Naive thymus-derived CD4-positive, alpha-beta T cell (primary cell): ENCODE results near the gene PTPRG. TPM values are rescaled to one million over a fixed set of nuclear protein-coding genes. Genes with fewer than 3 reads are reported as not detected.
A peak's percentile ranks its signal among the peaks of the same experiment; 100 is the strongest.

Source experiments
- ATAC-seq: fragments of 150-1000 bp; cut with Tn5 transposase; 2 replicates; pipeline ENCODE4 v1.10.0; 2021; ENCODE audit warnings: mild to moderate bottlenecking, moderate library complexity
- CTCF ChIA-PET: fragments of 350-600 bp; sonication (Branson Sonifier 250); formaldehyde crosslinking; loops from one replicate; lab custom pipeline; 2021; ENCODE audit warnings: antibody characterized with exemption; lab: Charles Lee
- POLR2A ChIA-PET: fragments of 350-600 bp; sonication (Branson Sonifier 250); formaldehyde crosslinking; loops from one replicate; lab custom pipeline; 2021; ENCODE audit warnings: antibody characterized with exemption, inconsistent platforms; lab: Charles Lee
- DNase-seq, 9 donors: peaks; one replicate each; pipeline versions ENCODE4 v3.0.0 to v3.0.0-alpha.2; 2020 to 2022; ENCODE audit warnings: mixed read lengths in 1 of 9
- H3K27ac ChIP-seq: one replicate; pipeline ENCODE4 v1.7.0; 2013; ENCODE audit warnings: mild to moderate bottlenecking, low read depth, low read length, moderate library complexity
- H3K27me3 ChIP-seq, 2 donors: one replicate each; pipeline ENCODE4 v1.7.0; 2013; ENCODE audit warnings: low read length in 2 of 2, mild to moderate bottlenecking in 2 of 2, moderate library complexity in 2 of 2; ENCODE audit not compliant: control insufficient read depth in 2 of 2, insufficient read depth in 2 of 2
- H3K36me3 ChIP-seq, 3 experiments: 1 replicate in 2 of 3; 2 replicates in 1 of 3; pipeline ENCODE4 v1.7.0; 2013; ENCODE audit warnings: low read length in 3 of 3, mild to moderate bottlenecking in 3 of 3, moderate library complexity in 1 of 3; ENCODE audit not compliant: insufficient read depth in 3 of 3, control insufficient read depth in 2 of 3
- H3K4me1 ChIP-seq, 2 donors: one replicate each; pipeline ENCODE4 v1.7.0; 2013; ENCODE audit warnings: low read length in 2 of 2, mild to moderate bottlenecking in 2 of 2, moderate library complexity in 1 of 2; ENCODE audit not compliant: control insufficient read depth in 2 of 2, insufficient read depth in 2 of 2
- H3K4me3 ChIP-seq: 2 replicates; pipeline ENCODE4 v1.7.0; 2013; ENCODE audit warnings: mild to moderate bottlenecking, low read length
- H3K9me3 ChIP-seq, 3 experiments: 1 replicate in 2 of 3; 2 replicates in 1 of 3; pipeline ENCODE4 v1.7.0; 2013; ENCODE audit warnings: low read length in 3 of 3; ENCODE audit not compliant: control insufficient read depth in 2 of 3
- H3K27ac Mint-ChIP-seq, 9 donors: one replicate each; pipeline ENCODE4 v1.8.0; 2020 to 2022; ENCODE audit warnings: mixed read lengths in 9 of 9, mild to moderate bottlenecking in 8 of 9, moderate library complexity in 5 of 9, inconsistent platforms in 2 of 9
- H3K27me3 Mint-ChIP-seq, 5 donors: one replicate each; pipeline ENCODE4 v1.8.0; 2021 to 2022; ENCODE audit warnings: mixed read lengths in 5 of 5, mild to moderate bottlenecking in 1 of 5
- H3K36me3 Mint-ChIP-seq, 5 donors: one replicate each; pipeline ENCODE4 v1.8.0; 2020 to 2022; ENCODE audit warnings: mixed read lengths in 5 of 5, mild to moderate bottlenecking in 3 of 5, inconsistent platforms in 1 of 5
- H3K4me1 Mint-ChIP-seq, 7 donors: one replicate each; pipeline ENCODE4 v1.8.0; 2020 to 2022; ENCODE audit warnings: mixed read lengths in 7 of 7, mild to moderate bottlenecking in 3 of 7, inconsistent platforms in 1 of 7
- H3K4me3 Mint-ChIP-seq, 10 donors: one replicate each; pipeline ENCODE4 v1.8.0; 2020 to 2022; ENCODE audit warnings: mild to moderate bottlenecking in 10 of 10, mixed read lengths in 10 of 10, moderate library complexity in 6 of 10, inconsistent platforms in 2 of 10
- H3K9me3 Mint-ChIP-seq, 11 donors: one replicate each; pipeline ENCODE4 v1.8.0; 2020 to 2022; ENCODE audit warnings: mixed read lengths in 11 of 11, mild to moderate bottlenecking in 4 of 11, inconsistent platforms in 1 of 11, moderate library complexity in 1 of 11
- intact Hi-C, 2 donors: fragments of 100-400 bp; cut with micrococcal nuclease; formaldehyde crosslinking; loops; one replicate each; pipeline ENCODE4 v1.15.1; 2023
- polyA plus RNA-seq, 2 donors: library from polyadenylated mRNA; unstranded; fragments of 300-500 nt; fragmentation: Illumina TruSeq; gene quantifications; one replicate each; pipeline ENCODE4 v1.2.3, GENCODE V29; 2021
- total RNA-seq, 6 experiments: library from RNA in 5 of 6; stranded (reverse) in 5 of 6; gene quantifications; 1 replicate in 5 of 6; 2 replicates in 1 of 6; pipeline ENCODE4 v1.2.3 and lab custom pipeline; 2021 to 2026

The PTPRG gene
- total and polyA plus RNA-seq, 7 experiments from 2014 or later = 0.17 to 1.7 TPM; not detected in 5

DNA sequence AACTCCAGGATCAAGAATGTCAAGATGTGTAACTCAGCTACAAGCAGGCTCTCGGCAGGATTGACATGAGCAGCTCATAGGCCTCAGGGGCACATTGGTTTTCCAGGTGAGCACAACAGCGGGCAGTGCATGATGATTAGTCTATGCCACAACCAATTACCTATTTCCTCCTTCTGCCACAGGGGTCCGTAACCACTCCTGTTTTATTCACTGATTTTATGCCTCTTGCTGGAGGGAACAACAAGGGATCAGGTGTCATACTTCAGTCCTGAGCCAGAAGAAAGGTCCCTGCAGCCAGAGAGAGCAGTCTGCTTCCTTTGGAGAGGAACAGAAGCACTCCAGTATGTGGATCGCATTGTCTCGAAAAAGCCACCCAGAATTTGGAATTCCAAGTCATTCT is 35.1 kb upstream of the PTPRG start:
- H3K27me3 Mint-ChIP-seq = peaks cover 0 to 4% (median 0%) of the 10 kb centered on the region in 5 donors
- H3K27ac ChIP-seq = no peak overlapping the region
- H3K36me3 Mint-ChIP-seq = no peaks in the 10 kb centered on the region
- peaks cover 0 to 31% (median 0%) of the 10 kb centered on the region in 7 donors for H3K4me1 Mint-ChIP-seq
- no peaks in the 10 kb centered on the region for H3K4me1 ChIP-seq
- intact Hi-C loops = no loop called here
- no peak for DNase-seq
- no peak overlapping the region for H3K4me3 ChIP-seq
- H3K4me3 Mint-ChIP-seq = no peak overlapping the region
- H3K9me3 Mint-ChIP-seq = peaks cover 0 to 4% (median 0%) of the 10 kb centered on the region in 11 donors
- CTCF ChIA-PET = no interaction called here
- no peak overlapping the region for H3K27ac Mint-ChIP-seq
- POLR2A ChIA-PET = no interaction called here
- H3K9me3 ChIP-seq = no peaks in the 10 kb centered on the region
- no peak for ATAC-seq
- H3K36me3 ChIP-seq = no peaks in the 10 kb centered on the region
- H3K27me3 ChIP-seq = no peaks in the 10 kb centered on the region

DNA sequence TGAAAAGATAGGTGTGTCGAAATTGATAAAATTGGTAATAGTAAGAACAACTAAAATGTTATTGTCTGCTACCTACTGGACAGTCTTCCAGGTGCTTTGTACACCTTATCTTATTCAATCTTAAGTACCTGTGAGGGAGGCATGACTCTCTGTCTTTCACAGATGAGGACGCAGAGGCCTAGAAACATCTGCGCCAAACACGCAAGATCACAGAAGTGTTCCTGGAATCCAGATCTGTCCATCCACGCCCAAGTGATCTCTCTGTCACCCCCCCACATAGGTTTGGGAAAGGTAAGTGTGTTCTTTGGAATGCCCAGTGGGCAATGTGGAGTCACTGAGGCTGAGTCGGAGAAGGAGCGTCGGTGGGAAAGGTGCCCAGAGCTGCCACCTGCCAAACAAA is 34.4 kb upstream of the PTPRG start:
- no peaks in the 10 kb centered on the region for H3K4me1 ChIP-seq
- H3K27ac ChIP-seq = no peak overlapping the region
- Mint-ChIP-seq H3K4me3 (no peak overlapping the region), H3K27ac (no peak overlapping the region), H3K4me1 (peaks cover 0 to 27% (median 0%) of the 10 kb centered on the region in 7 donors), H3K27me3 (peaks cover 0 to 4% (median 0%) of the 10 kb centered on the region in 5 donors), H3K36me3 (no peaks in the 10 kb centered on the region), H3K9me3 (peaks cover 0 to 4% (median 0%) of the 10 kb centered on the region in 11 donors)
- CTCF ChIA-PET = no interaction called here
- no peaks in the 10 kb centered on the region for H3K27me3 ChIP-seq
- intact Hi-C loops = no loop called here
- H3K9me3 ChIP-seq = no peaks in the 10 kb centered on the region
- DNase-seq (no peak), ATAC-seq (no peak)
- POLR2A ChIA-PET = no interaction called here
- no peak overlapping the region for H3K4me3 ChIP-seq
- H3K36me3 ChIP-seq = no peaks in the 10 kb centered on the region

DNA sequence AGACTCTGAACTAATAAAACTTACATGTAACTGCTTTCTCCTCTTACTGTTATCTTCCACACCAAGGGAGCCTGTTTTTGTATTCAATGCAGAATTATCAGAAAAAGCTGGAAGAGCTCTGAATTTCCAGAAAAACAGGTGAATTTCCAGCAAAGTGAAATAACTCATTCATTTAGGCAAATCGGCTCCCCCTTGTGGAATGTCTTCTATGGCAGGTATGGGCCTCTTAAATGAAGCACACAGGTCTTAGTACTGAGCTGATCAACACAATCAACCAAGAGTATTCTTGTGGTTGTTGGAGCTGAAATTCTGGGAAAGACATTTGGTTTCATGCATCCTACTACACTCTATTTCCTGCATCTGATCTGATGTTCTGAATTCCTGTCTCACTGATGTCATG is 31.0 kb upstream of the PTPRG start:
- CTCF ChIA-PET = no interaction called here

DNA sequence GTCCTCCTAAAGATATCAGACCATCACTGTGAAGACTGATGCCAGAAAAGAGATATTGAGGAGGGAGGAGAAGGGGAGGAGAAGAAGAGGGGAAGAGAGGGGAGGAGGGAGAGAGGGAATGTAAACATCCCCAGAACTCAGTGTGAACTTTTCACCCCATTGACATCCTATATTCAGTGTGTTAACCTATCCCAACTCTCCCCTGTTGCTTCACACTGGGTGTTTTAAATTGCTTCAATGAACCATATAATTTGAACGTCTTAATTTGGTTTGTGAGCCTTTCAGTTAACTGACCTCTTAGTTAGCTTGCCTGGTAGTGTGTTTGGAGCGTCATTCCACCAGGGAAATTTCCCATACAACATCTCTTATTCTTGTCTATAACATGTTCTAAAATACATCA is 29.8 kb upstream of the PTPRG start:
- Mint-ChIP-seq H3K36me3 (no peaks in the 10 kb centered on the region), H3K27ac (no peak overlapping the region), H3K4me3 (no peak overlapping the region), H3K4me1 (peaks cover 0 to 14% (median 0%) of the 10 kb centered on the region in 7 donors), H3K9me3 (peaks cover 0 to 4% (median 0%) of the 10 kb centered on the region in 11 donors), H3K27me3 (peaks cover 4 to 7% (median 5%) of the 10 kb centered on the region in 5 donors)
- Histone ChIP-seq H3K9me3 (no peaks in the 10 kb centered on the region), H3K36me3 (no peaks in the 10 kb centered on the region), H3K4me1 (no peaks in the 10 kb centered on the region), H3K27ac (no peak overlapping the region), H3K4me3 (no peak overlapping the region), H3K27me3 (no peaks in the 10 kb centered on the region)
- ATAC-seq (no peak), DNase-seq (no peak)
- CTCF ChIA-PET = no interaction called here
- POLR2A ChIA-PET = no interaction called here
- intact Hi-C loops = no loop called here

More for the DNA sequence above, 31.0 kb upstream of the PTPRG start:
- ATAC-seq = no peak
- Mint-ChIP-seq H3K27ac (no peak overlapping the region), H3K27me3 (peaks cover 0 to 4% (median 4%) of the 10 kb centered on the region in 5 donors), H3K9me3 (peaks cover 0 to 4% (median 0%) of the 10 kb centered on the region in 11 donors), H3K4me3 (no peak overlapping the region), H3K36me3 (no peaks in the 10 kb centered on the region), H3K4me1 (peaks cover 0 to 14% (median 0%) of the 10 kb centered on the region in 7 donors)
- H3K4me1 ChIP-seq = no peaks in the 10 kb centered on the region
- H3K9me3 ChIP-seq = no peaks in the 10 kb centered on the region
- DNase-seq = peak in 4 of 9 donors; percentile 2 to 10 (median 6)
- POLR2A ChIA-PET = interaction anchor here (0.6 kb wide), 1 partner anchor 653 kb away, joined by 6 read pairs; no protein-coding TSS in a partner anchor
- intact Hi-C loops = no loop called here
- no peak overlapping the region for H3K4me3 ChIP-seq
- H3K27me3 ChIP-seq = no peaks in the 10 kb centered on the region
- no peak overlapping the region for H3K27ac ChIP-seq
- H3K36me3 ChIP-seq = no peaks in the 10 kb centered on the region

DNA sequence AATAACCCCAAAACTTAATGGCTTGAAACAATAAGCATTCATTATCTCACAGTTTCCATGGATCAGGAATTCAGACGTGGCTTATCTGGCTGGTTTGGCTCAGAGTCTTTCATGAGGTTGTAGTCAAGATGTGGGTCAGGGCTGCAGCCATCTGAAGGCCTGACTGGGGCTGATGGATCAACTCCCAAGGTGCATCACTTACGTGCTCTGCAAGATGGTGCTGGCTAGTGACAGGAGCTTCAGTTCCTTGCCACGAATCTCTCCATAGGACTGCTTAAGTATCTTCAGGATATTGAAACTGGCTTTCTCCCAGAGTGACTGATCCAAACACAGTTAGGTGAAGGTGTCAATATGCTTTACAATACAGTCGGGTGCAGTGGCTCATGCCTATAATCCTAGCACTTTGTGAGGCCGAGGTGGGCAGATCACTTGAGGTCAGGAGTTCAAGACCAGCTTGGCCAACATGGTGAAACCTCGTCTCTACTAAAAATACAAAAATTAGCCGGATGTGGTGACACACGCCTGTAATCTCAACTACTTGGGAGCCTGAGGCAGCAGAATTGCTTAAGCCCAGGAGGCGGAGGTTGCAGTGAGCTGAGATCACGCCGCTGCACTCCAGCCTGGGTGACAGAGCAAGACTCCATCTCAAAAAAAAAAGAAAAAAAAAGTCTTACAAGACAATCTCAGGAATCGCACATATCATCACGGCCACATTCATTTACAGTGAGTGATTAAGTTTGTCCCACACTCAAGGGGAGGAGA is 28.5 kb upstream of the PTPRG start:
- H3K4me1 ChIP-seq = no peaks in the 10 kb centered on the region
- peaks cover 0 to 10% (median 0%) of the 10 kb centered on the region in 7 donors for H3K4me1 Mint-ChIP-seq
- DNase-seq = no peak
- peaks cover 0 to 11% (median 6%) of the 10 kb centered on the region in 5 donors for H3K27me3 Mint-ChIP-seq
- H3K9me3 Mint-ChIP-seq = no peaks in the 10 kb centered on the region
- no peak overlapping the region for H3K4me3 Mint-ChIP-seq
- CTCF ChIA-PET = no interaction called here
- POLR2A ChIA-PET = no interaction called here
- H3K4me3 ChIP-seq = no peak overlapping the region
- H3K36me3 ChIP-seq = no peaks in the 10 kb centered on the region
- intact Hi-C loops = no loop called here
- no peaks in the 10 kb centered on the region for H3K9me3 ChIP-seq
- H3K27me3 ChIP-seq = no peaks in the 10 kb centered on the region
- no peak overlapping the region for H3K27ac Mint-ChIP-seq
- no peak for ATAC-seq
- H3K36me3 Mint-ChIP-seq = no peaks in the 10 kb centered on the region
- H3K27ac ChIP-seq = no peak overlapping the region

DNA sequence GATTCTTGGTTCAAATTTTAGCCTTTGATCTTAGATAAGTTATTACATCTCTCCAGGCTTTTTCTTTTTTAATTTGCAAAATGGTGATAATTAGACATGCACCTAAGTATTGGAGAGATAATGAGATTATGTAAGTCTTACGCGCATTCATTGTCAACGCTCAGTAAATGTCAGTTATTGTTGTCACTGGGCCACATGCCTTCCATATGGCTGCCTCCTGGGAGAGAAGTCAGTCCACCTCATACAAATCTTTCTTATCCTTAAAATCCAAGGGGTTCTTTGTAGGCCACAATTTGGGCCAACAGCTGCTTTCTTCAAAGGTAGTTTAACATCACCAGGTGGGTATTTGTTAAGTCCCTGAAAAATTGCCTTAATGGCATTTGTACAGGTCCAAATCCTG is 25.5 kb upstream of the PTPRG start:
- Histone ChIP-seq H3K36me3 (no peaks in the 10 kb centered on the region), H3K9me3 (no peaks in the 10 kb centered on the region), H3K4me1 (no peaks in the 10 kb centered on the region), H3K27me3 (no peaks in the 10 kb centered on the region), H3K4me3 (no peak overlapping the region), H3K27ac (no peak overlapping the region)
- H3K27ac Mint-ChIP-seq = no peak overlapping the region
- no peak overlapping the region for H3K4me3 Mint-ChIP-seq
- ChIA-PET CTCF (interaction anchor here (0.6 kb wide), 1 partner anchor 23 kb away, joined by 3 read pairs; no protein-coding TSS in a partner anchor), POLR2A (no interaction called here)
- no peaks in the 10 kb centered on the region for H3K36me3 Mint-ChIP-seq
- peaks cover 5 to 20% (median 12%) of the 10 kb centered on the region in 5 donors for H3K27me3 Mint-ChIP-seq
- no peaks in the 10 kb centered on the region for H3K4me1 Mint-ChIP-seq
- H3K9me3 Mint-ChIP-seq = peaks cover 0 to 3% (median 0%) of the 10 kb centered on the region in 11 donors
- ATAC-seq = no peak
- intact Hi-C loops = no loop called here
- no peak for DNase-seq

DNA sequence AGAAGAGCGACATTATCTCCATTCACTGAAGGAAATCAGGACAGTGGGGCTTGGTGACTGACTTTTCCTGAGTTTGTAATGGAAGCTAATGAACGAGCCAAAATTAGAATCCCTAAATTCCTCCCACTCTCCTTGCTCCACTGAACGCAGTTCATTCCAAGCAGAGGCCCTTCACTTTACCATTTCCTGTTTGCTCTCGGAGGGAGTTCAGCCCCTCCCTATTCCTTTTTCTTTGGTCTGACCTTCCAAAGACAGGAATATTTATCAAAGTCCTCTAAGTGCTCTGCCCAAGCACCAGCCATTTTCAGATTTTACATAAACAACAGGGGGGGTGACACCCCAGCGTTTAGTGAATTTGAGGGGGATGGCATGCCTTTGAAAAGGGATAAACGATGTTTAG is 24.0 kb upstream of the PTPRG start:
- Histone ChIP-seq H3K36me3 (no peaks in the 10 kb centered on the region), H3K4me3 (no peak overlapping the region), H3K27ac (no peak overlapping the region), H3K27me3 (no peaks in the 10 kb centered on the region), H3K9me3 (no peaks in the 10 kb centered on the region), H3K4me1 (no peaks in the 10 kb centered on the region)
- DNase-seq (no peak), ATAC-seq (no peak)
- Mint-ChIP-seq H3K36me3 (no peaks in the 10 kb centered on the region), H3K27me3 (peaks cover 5 to 20% (median 16%) of the 10 kb centered on the region in 5 donors), H3K27ac (no peak overlapping the region), H3K9me3 (peaks cover 0 to 3% (median 0%) of the 10 kb centered on the region in 11 donors), H3K4me3 (no peak overlapping the region), H3K4me1 (no peaks in the 10 kb centered on the region)
- ChIA-PET CTCF (no interaction called here), POLR2A (no interaction called here)
- intact Hi-C loops = no loop called here
